BJ (cell line): ENCODE measurements around the gene CDH19. TPM values are rescaled to one million over a fixed set of nuclear protein-coding genes. Genes with fewer than 3 reads are reported as not detected.

Source experiments
- CTCF ChIA-PET: fragments of 350-600 bp; formaldehyde crosslinking; extraction: SDS; loops from one replicate; lab custom pipeline; 2021; ENCODE audit warnings: antibody characterized with exemption, inconsistent platforms; lab: Yijun Ruan, JAX
- POLR2A ChIA-PET: fragments of 300-600 bp; sonication (Branson Sonifier 250); formaldehyde crosslinking; extraction: SDS; loops from one replicate; lab custom pipeline; 2021; ENCODE audit warnings: antibody characterized with exemption; lab: Charles Lee
- DNase-seq: peaks from one replicate; pipeline ENCODE4 v3.0.0-alpha.2; 2011; ENCODE audit warnings: low read depth
- H3K27me3 ChIP-seq: 2 replicates; pipeline ENCODE4 v1.6.0; 2011; ENCODE audit warnings: low read length; ENCODE audit not compliant: control insufficient read depth, insufficient read depth
- H3K36me3 ChIP-seq: 2 replicates; pipeline ENCODE4 v1.5.1; 2011; ENCODE audit warnings: low read length; ENCODE audit not compliant: control insufficient read depth, insufficient read depth
- H3K4me3 ChIP-seq: 2 replicates; pipeline ENCODE4 v1.5.1; 2011; ENCODE audit warnings: low read depth, mild to moderate bottlenecking, control low read depth, low read length
- CTCF ChIP-seq: IDR thresholded peaks from 2 replicates; pipeline ENCODE4 v1.5.1; 2011; ENCODE audit warnings: low read depth, mild to moderate bottlenecking, control low read depth, inconsistent platforms, low read length, moderate library complexity; ENCODE audit not compliant: insufficient read depth
- polyA plus RNA-seq: library from polyadenylated mRNA; depleted of rRNA; stranded (reverse); fragments of >200 nt; gene quantifications from 2 replicates; pipeline ENCODE4 v1.2.3, GENCODE V29; 2011

The CDH19 gene
- polyA plus RNA-seq, 1 experiment = not detected

- ChIA-PET CTCF (no interaction called here), POLR2A (no interaction called here)
- no peak for TF ChIP-seq CTCF
- DNase-seq = no peak
- H3K36me3 ChIP-seq = no peaks in the 10 kb centered on the region
- H3K27me3 ChIP-seq = no peaks in the 10 kb centered on the region
- H3K4me3 ChIP-seq = no peak overlapping the region
Measured at GRCh38 chr18:66558773-66559172, 45.1 kb downstream of the CDH19 start.

GRCh38 chr18:66557091-66557490 lies 46.8 kb downstream of the CDH19 start:
- no peaks in the 10 kb centered on the region for H3K36me3 ChIP-seq
- ChIA-PET CTCF (no interaction called here), POLR2A (no interaction called here)
- no peak for TF ChIP-seq CTCF
- no peak overlapping the region for H3K4me3 ChIP-seq
- DNase-seq = no peak
- no peaks in the 10 kb centered on the region for H3K27me3 ChIP-seq

GRCh38 chr18:66555585-66555984 lies 48.3 kb downstream of the CDH19 start:
- H3K27me3 ChIP-seq = no peaks in the 10 kb centered on the region
- H3K36me3 ChIP-seq = no peaks in the 10 kb centered on the region
- ChIA-PET CTCF (no interaction called here), POLR2A (no interaction called here)
- no peak for TF ChIP-seq CTCF
- no peak for DNase-seq
- no peak overlapping the region for H3K4me3 ChIP-seq

- Histone ChIP-seq H3K4me3 (no peak overlapping the region), H3K27me3 (no peaks in the 10 kb centered on the region), H3K36me3 (no peaks in the 10 kb centered on the region)
- POLR2A ChIA-PET = no interaction called here
- no peak for DNase-seq
- TF ChIP-seq CTCF = no peak
- CTCF ChIA-PET = interaction anchor here (0.6 kb wide), 1 partner anchor 216 kb away, joined by 3 read pairs; no protein-coding TSS in a partner anchor
Measured at GRCh38 chr18:66553824-66554223, 50.1 kb downstream of the CDH19 start.

- no peak for DNase-seq
- ChIA-PET POLR2A (no interaction called here), CTCF (no interaction called here)
- no peaks in the 10 kb centered on the region for H3K36me3 ChIP-seq
- TF ChIP-seq CTCF = no peak
- no peaks in the 10 kb centered on the region for H3K27me3 ChIP-seq
- no peak overlapping the region for H3K4me3 ChIP-seq
Measured at GRCh38 chr18:66550366-66550765, 53.5 kb downstream of the CDH19 start.
